CD4-positive, alpha-beta memory T cell (primary cell): ENCODE measurements around the gene ALKAL2. TPM values are rescaled to one million over a fixed set of nuclear protein-coding genes. Genes with fewer than 3 reads are reported as not detected.
"Not testable (repeated sequence)": the region's sequence is repeated elsewhere in the genome, so short reads cannot be mapped to it uniquely, and the experiment has no call there.

Experiments used
- CTCF ChIA-PET: fragments of 350-600 bp; sonication (Branson Sonifier 250); formaldehyde crosslinking; loops from one replicate; lab custom pipeline; 2021; ENCODE audit warnings: inconsistent platforms; ENCODE audit not compliant: partially characterized antibody; lab: Charles Lee
- POLR2A ChIA-PET: fragments of 350-600 bp; sonication (Branson Sonifier 250); formaldehyde crosslinking; loops from one replicate; lab custom pipeline; 2021; ENCODE audit not compliant: partially characterized antibody; lab: Charles Lee
- DNase-seq, 5 donors: peaks; one replicate each; pipeline versions ENCODE4 v3.0.0 to v3.0.0-alpha.2; 2020 to 2022; ENCODE audit warnings: mixed read lengths in 1 of 5
- H3K27ac ChIP-seq: one replicate; pipeline ENCODE4 v1.7.0; 2013; ENCODE audit warnings: low read depth, low read length
- H3K27me3 ChIP-seq: 2 replicates; pipeline ENCODE4 v1.7.0; 2013; ENCODE audit warnings: mild to moderate bottlenecking, low read length, moderate library complexity; ENCODE audit not compliant: insufficient read depth
- H3K36me3 ChIP-seq: 2 replicates; pipeline ENCODE4 v1.7.0; 2013; ENCODE audit warnings: mild to moderate bottlenecking, low read length, moderate library complexity; ENCODE audit not compliant: insufficient read depth
- H3K4me1 ChIP-seq: 2 replicates; pipeline ENCODE4 v1.7.0; 2013; ENCODE audit warnings: mild to moderate bottlenecking, low read length, moderate library complexity; ENCODE audit not compliant: insufficient read depth
- H3K4me3 ChIP-seq, 2 donors: one replicate each; pipeline ENCODE4 v1.7.0; 2013; ENCODE audit warnings: low read length in 2 of 2, mild to moderate bottlenecking in 1 of 2
- H3K9me3 ChIP-seq, 2 donors: one replicate each; pipeline ENCODE4 v1.7.0; 2013; ENCODE audit warnings: low read length in 2 of 2, control low read depth in 1 of 2; ENCODE audit not compliant: control insufficient read depth in 1 of 2
- H3K27ac Mint-ChIP-seq, 7 donors: one replicate each; pipeline ENCODE4 v1.8.0; 2020 to 2021; ENCODE audit warnings: mixed read lengths in 7 of 7, mild to moderate bottlenecking in 6 of 7, inconsistent platforms in 3 of 7, moderate library complexity in 3 of 7
- H3K27me3 Mint-ChIP-seq, 2 donors: one replicate each; pipeline ENCODE4 v1.8.0; 2020 to 2021; ENCODE audit warnings: mixed read lengths in 2 of 2
- H3K36me3 Mint-ChIP-seq, 2 donors: one replicate each; pipeline ENCODE4 v1.8.0; 2020 to 2021; ENCODE audit warnings: mixed read lengths in 2 of 2, inconsistent platforms in 1 of 2, mild to moderate bottlenecking in 1 of 2
- H3K4me1 Mint-ChIP-seq, 4 donors: one replicate each; pipeline ENCODE4 v1.8.0; 2020 to 2021; ENCODE audit warnings: mixed read lengths in 4 of 4, mild to moderate bottlenecking in 1 of 4
- H3K4me3 Mint-ChIP-seq, 8 donors: one replicate each; pipeline ENCODE4 v1.8.0; 2020 to 2021; ENCODE audit warnings: mixed read lengths in 8 of 8, mild to moderate bottlenecking in 7 of 8, moderate library complexity in 6 of 8, inconsistent platforms in 3 of 8
- H3K9me3 Mint-ChIP-seq, 8 donors: one replicate each; pipeline ENCODE4 v1.8.0; 2020 to 2021; ENCODE audit warnings: mixed read lengths in 8 of 8, mild to moderate bottlenecking in 5 of 8, inconsistent platforms in 3 of 8, moderate library complexity in 1 of 8
- intact Hi-C: fragments of 100-400 bp; cut with micrococcal nuclease; formaldehyde crosslinking; loops from one replicate; pipeline ENCODE4 v1.15.1; 2023
- polyA plus RNA-seq, 2 donors: library from polyadenylated mRNA; unstranded; fragments of 300-500 nt; fragmentation: Illumina TruSeq; gene quantifications; one replicate each; pipeline ENCODE4 v1.2.3, GENCODE V29; 2021
- total RNA-seq, 2 experiments: library from RNA; stranded (reverse); gene quantifications; one replicate each; pipeline ENCODE4 v1.2.3, GENCODE V29; 2021

Gene ALKAL2
- total RNA-seq (not detected), polyA plus RNA-seq (not detected)

- CTCF ChIA-PET: interaction anchor here (0.6 to 2.8 kb wide), 2 partner anchors 41 to 245 kb away, joined by 3 to 9 read pairs; no protein-coding TSS in a partner anchor
Observed at GRCh38 chr2:287911-288757, at the start of gene ALKAL2. TSS of gene ALKAL2 (minus strand) at chr2:288091. CDS start at chr2:287835, 256 bp downstream.

GRCh38 chr2:336949-337348 lies 49.1 kb upstream of the ALKAL2 start:
- H3K4me1 Mint-ChIP-seq, DNase-seq, H3K4me3 ChIP-seq, H3K4me3 Mint-ChIP-seq, H3K4me1 ChIP-seq, CTCF ChIA-PET, H3K36me3 ChIP-seq, H3K27ac ChIP-seq, H3K9me3 ChIP-seq, H3K27ac Mint-ChIP-seq, H3K27me3 ChIP-seq, intact Hi-C loops, POLR2A ChIA-PET: not testable (repeated sequence)
- H3K36me3 Mint-ChIP-seq: peaks cover 9 to 12% of the 10 kb centered on the region in 2 donors
- peaks cover 8 to 24% of the 10 kb centered on the region in 2 donors for H3K27me3 Mint-ChIP-seq
- peaks cover 11 to 43% (median 33%) of the 10 kb centered on the region in 8 donors for H3K9me3 Mint-ChIP-seq

More at GRCh38 chr2:287911-288757, at the start of gene ALKAL2:
- H3K27ac Mint-ChIP-seq: no peak within 1 kb of the TSS
- H3K9me3 ChIP-seq: no peaks in the 10 kb centered on the region
- POLR2A ChIA-PET: interaction anchor here (1.1 kb wide), 1 partner anchor 112 kb away, joined by 4 read pairs; no protein-coding TSS in a partner anchor
- DNase-seq: no peak
- H3K4me3 ChIP-seq: peak within 1 kb of the TSS in 1 of 2 donors; percentile 33
- no peak within 1 kb of the TSS for H3K27ac ChIP-seq
- peaks cover 13% of the 10 kb centered on the region for H3K27me3 ChIP-seq
- intact Hi-C loops: loop anchor here (2.0 kb wide), 1 partner anchor 111 kb away; no protein-coding TSS in a partner anchor
- no peaks in the 10 kb centered on the region for H3K36me3 ChIP-seq
- H3K9me3 Mint-ChIP-seq: no peaks in the 10 kb centered on the region
- H3K27me3 Mint-ChIP-seq: peaks cover 22 to 26% of the 10 kb centered on the region in 2 donors
- peaks cover 0 to 10% of the 10 kb centered on the region in 2 donors for H3K36me3 Mint-ChIP-seq
- peaks cover 4 to 18% (median 9%) of the 10 kb centered on the region in 4 donors for H3K4me1 Mint-ChIP-seq
- H3K4me1 ChIP-seq: peaks cover 18% of the 10 kb centered on the region
- H3K4me3 Mint-ChIP-seq: peak within 1 kb of the TSS in 6 of 8 donors; percentile 10 to 69 (median 45)

- POLR2A ChIA-PET: no interaction called here
- Histone ChIP-seq H3K36me3 (no peaks in the 10 kb centered on the region), H3K27me3 (peaks cover 6% of the 10 kb centered on the region), H3K27ac (no peak overlapping the region), H3K4me3 (no peak overlapping the region), H3K4me1 (no peaks in the 10 kb centered on the region), H3K9me3 (peaks cover 0 to 10% of the 10 kb centered on the region in 2 donors)
- H3K4me3 Mint-ChIP-seq: no peak overlapping the region
- no peak for DNase-seq
- H3K4me1 Mint-ChIP-seq: no peaks in the 10 kb centered on the region
- peaks cover 9 to 12% of the 10 kb centered on the region in 2 donors for H3K36me3 Mint-ChIP-seq
- intact Hi-C loops: no loop called here
- peaks cover 11 to 43% (median 34%) of the 10 kb centered on the region in 8 donors for H3K9me3 Mint-ChIP-seq
- CTCF ChIA-PET: no interaction called here
- H3K27ac Mint-ChIP-seq: no peak overlapping the region
- H3K27me3 Mint-ChIP-seq: peaks cover 12 to 21% of the 10 kb centered on the region in 2 donors
Observed at GRCh38 chr2:336360-336759, 48.5 kb upstream of the ALKAL2 start.

GRCh38 chr2:332592-332991 lies 44.7 kb upstream of the ALKAL2 start:
- CTCF ChIA-PET: interaction anchor here (1.1 to 1.8 kb wide), 4 partner anchors 85 to 306 kb away, joined by 3 to 7 read pairs (median 4); no protein-coding TSS in a partner anchor
- H3K36me3 ChIP-seq: no peaks in the 10 kb centered on the region
- no peaks in the 10 kb centered on the region for H3K9me3 ChIP-seq
- no peak overlapping the region for H3K4me3 ChIP-seq
- H3K27ac Mint-ChIP-seq: no peak overlapping the region
- H3K36me3 Mint-ChIP-seq: peaks cover 9 to 21% of the 10 kb centered on the region in 2 donors
- peaks cover 16 to 29% of the 10 kb centered on the region in 2 donors for H3K27me3 Mint-ChIP-seq
- no peak overlapping the region for H3K4me3 Mint-ChIP-seq
- peaks cover 8 to 36% (median 30%) of the 10 kb centered on the region in 8 donors for H3K9me3 Mint-ChIP-seq
- peaks cover 5% of the 10 kb centered on the region for H3K27me3 ChIP-seq
- no peak overlapping the region for H3K27ac ChIP-seq
- no peaks in the 10 kb centered on the region for H3K4me1 ChIP-seq
- no peaks in the 10 kb centered on the region for H3K4me1 Mint-ChIP-seq
- POLR2A ChIA-PET: no interaction called here
- intact Hi-C loops: loop anchor here (2.0 kb wide), 1 partner anchor 304 kb away; no protein-coding TSS in a partner anchor
- no peak for DNase-seq

GRCh38 chr2:328761-329160 lies 40.9 kb upstream of the ALKAL2 start:
- no peak overlapping the region for H3K4me3 ChIP-seq
- Mint-ChIP-seq H3K27ac (no peak overlapping the region), H3K4me3 (no peak overlapping the region), H3K4me1 (no peaks in the 10 kb centered on the region), H3K36me3 (peaks cover 0 to 20% of the 10 kb centered on the region in 2 donors), H3K27me3 (peaks cover 12 to 44% of the 10 kb centered on the region in 2 donors), H3K9me3 (peaks cover 2 to 26% (median 17%) of the 10 kb centered on the region in 8 donors)
- CTCF ChIA-PET: no interaction called here
- no peaks in the 10 kb centered on the region for H3K4me1 ChIP-seq
- intact Hi-C loops: no loop called here
- H3K27me3 ChIP-seq: peaks cover 5% of the 10 kb centered on the region
- no peaks in the 10 kb centered on the region for H3K36me3 ChIP-seq
- no peak overlapping the region for H3K27ac ChIP-seq
- DNase-seq: no peak
- POLR2A ChIA-PET: no interaction called here
- no peaks in the 10 kb centered on the region for H3K9me3 ChIP-seq

GRCh38 chr2:323035-323434 lies 35.1 kb upstream of the ALKAL2 start:
- peaks cover 0 to 12% of the 10 kb centered on the region in 2 donors for H3K36me3 Mint-ChIP-seq
- peaks cover under 1 to 13% (median 8%) of the 10 kb centered on the region in 4 donors for H3K4me1 Mint-ChIP-seq
- peaks cover 2 to 17% (median 11%) of the 10 kb centered on the region in 8 donors for H3K9me3 Mint-ChIP-seq
- Histone ChIP-seq H3K4me3 (no peak overlapping the region), H3K27ac (no peak overlapping the region), H3K36me3 (no peaks in the 10 kb centered on the region), H3K27me3 (no peaks in the 10 kb centered on the region), H3K9me3 (no peaks in the 10 kb centered on the region), H3K4me1 (peaks cover 6% of the 10 kb centered on the region)
- H3K27me3 Mint-ChIP-seq: peaks cover 2 to 26% of the 10 kb centered on the region in 2 donors
- no peak for DNase-seq
- ChIA-PET POLR2A (no interaction called here), CTCF (no interaction called here)
- intact Hi-C loops: no loop called here
- no peak overlapping the region for H3K27ac Mint-ChIP-seq
- no peak overlapping the region for H3K4me3 Mint-ChIP-seq

- H3K4me3 ChIP-seq: no peak overlapping the region
- peaks cover 0 to 10% (median 6%) of the 10 kb centered on the region in 8 donors for H3K9me3 Mint-ChIP-seq
- CTCF ChIA-PET: no interaction called here
- no peak overlapping the region for H3K4me3 Mint-ChIP-seq
- peaks cover 0 to 5% of the 10 kb centered on the region in 2 donors for H3K36me3 Mint-ChIP-seq
- H3K27ac Mint-ChIP-seq: no peak overlapping the region
- POLR2A ChIA-PET: no interaction called here
- no peaks in the 10 kb centered on the region for H3K9me3 ChIP-seq
- no peak for DNase-seq
- H3K27me3 ChIP-seq: no peaks in the 10 kb centered on the region
- H3K4me1 ChIP-seq: peaks cover 8% of the 10 kb centered on the region
- no peaks in the 10 kb centered on the region for H3K36me3 ChIP-seq
- no peak overlapping the region for H3K27ac ChIP-seq
- intact Hi-C loops: no loop called here
- H3K27me3 Mint-ChIP-seq: peaks cover 1 to 23% of the 10 kb centered on the region in 2 donors
- H3K4me1 Mint-ChIP-seq: peaks cover 5 to 15% (median 11%) of the 10 kb centered on the region in 4 donors
Observed at GRCh38 chr2:322326-322725, 34.4 kb upstream of the ALKAL2 start.
